ENCODE data around the gene ZNF804A. TPM values are rescaled to one million over a fixed set of nuclear protein-coding genes. Genes with fewer than 3 reads are reported as not detected.

Gene ZNF804A
- not detected in 2 replicates for total RNA-seq

GRCh38 chr2:184598316-184599053 lies at the start of gene ZNF804A:
Gene ZNF804A (plus strand): TSS chr2:184598529. CDS start chr2:184598960, 431 bp downstream.
- peak within 1 kb of the TSS; percentile 50 for H3K4me3 ChIP-seq (ENCODE audit: low read depth, low read length)
- no peak for TF ChIP-seq CTCF (conservative IDR thresholded peaks at IDR 0.05; ENCODE audit: low read depth, low read length)
- no peak for DNase-seq (ENCODE audit: low read depth)

- no peak for TF ChIP-seq CTCF (conservative IDR thresholded peaks at IDR 0.05; ENCODE audit: low read depth, low read length)
- no peak for DNase-seq (ENCODE audit: low read depth)
- no peak overlapping the region for H3K4me3 ChIP-seq (ENCODE audit: low read depth, low read length)
These were observed 49.2 kb upstream of the ZNF804A start for GRCh38 chr2:184549153-184549552.

- no peak for DNase-seq (ENCODE audit: low read depth)
- H3K4me3 ChIP-seq (ENCODE audit: low read depth, low read length): no peak overlapping the region
- TF ChIP-seq CTCF (conservative IDR thresholded peaks at IDR 0.05; ENCODE audit: low read depth, low read length): no peak
These were observed 46.7 kb upstream of the ZNF804A start for GRCh38 chr2:184551626-184552025.

GRCh38 chr2:184554736-184555135 lies 43.6 kb upstream of the ZNF804A start:
- TF ChIP-seq CTCF (conservative IDR thresholded peaks at IDR 0.05; ENCODE audit: low read depth, low read length): no peak
- DNase-seq (ENCODE audit: low read depth): no peak
- H3K4me3 ChIP-seq (ENCODE audit: low read depth, low read length): no peak overlapping the region

GRCh38 chr2:184555352-184555751 lies 43.0 kb upstream of the ZNF804A start:
- DNase-seq (ENCODE audit: low read depth): no peak
- no peak for TF ChIP-seq CTCF (conservative IDR thresholded peaks at IDR 0.05; ENCODE audit: low read depth, low read length)
- no peak overlapping the region for H3K4me3 ChIP-seq (ENCODE audit: low read depth, low read length)

GRCh38 chr2:184556639-184557038 lies 41.7 kb upstream of the ZNF804A start:
- no peak for TF ChIP-seq CTCF (conservative IDR thresholded peaks at IDR 0.05; ENCODE audit: low read depth, low read length)
- DNase-seq (ENCODE audit: low read depth): no peak
- H3K4me3 ChIP-seq (ENCODE audit: low read depth, low read length): no peak overlapping the region
